Measurements from ENCODE around the gene KIF3A.

DNA sequence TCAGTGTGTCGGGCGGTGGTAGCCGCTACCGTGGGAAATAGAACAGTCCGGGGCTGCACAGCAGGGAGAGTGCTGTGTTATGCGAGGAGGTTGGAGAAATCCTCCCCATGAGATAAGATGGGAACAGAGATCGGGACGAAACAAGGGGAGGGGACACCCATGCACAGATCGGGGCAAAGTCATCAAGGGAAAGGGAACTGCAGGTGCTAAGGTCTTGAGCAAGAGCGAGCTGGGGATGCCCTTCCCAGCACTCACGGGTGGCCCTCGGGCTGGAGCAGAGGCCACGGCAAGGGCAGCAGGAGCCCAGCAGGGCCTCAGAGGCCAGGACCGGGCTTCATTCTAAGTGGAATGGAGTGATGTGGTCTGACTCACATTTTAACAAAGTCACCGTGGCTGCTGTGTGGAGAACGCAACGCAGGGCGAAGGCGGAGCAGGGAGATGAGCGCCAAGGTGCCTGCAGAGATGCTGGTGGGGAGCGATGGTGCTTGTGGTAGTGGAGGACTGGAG lies 71.7 kb downstream of the KIF3A start:
- no peak for TF ChIP-seq POLR2AphosphoS5 (IDR thresholded peaks at IDR 0.05)
- TF ChIP-seq, protein P1, sequence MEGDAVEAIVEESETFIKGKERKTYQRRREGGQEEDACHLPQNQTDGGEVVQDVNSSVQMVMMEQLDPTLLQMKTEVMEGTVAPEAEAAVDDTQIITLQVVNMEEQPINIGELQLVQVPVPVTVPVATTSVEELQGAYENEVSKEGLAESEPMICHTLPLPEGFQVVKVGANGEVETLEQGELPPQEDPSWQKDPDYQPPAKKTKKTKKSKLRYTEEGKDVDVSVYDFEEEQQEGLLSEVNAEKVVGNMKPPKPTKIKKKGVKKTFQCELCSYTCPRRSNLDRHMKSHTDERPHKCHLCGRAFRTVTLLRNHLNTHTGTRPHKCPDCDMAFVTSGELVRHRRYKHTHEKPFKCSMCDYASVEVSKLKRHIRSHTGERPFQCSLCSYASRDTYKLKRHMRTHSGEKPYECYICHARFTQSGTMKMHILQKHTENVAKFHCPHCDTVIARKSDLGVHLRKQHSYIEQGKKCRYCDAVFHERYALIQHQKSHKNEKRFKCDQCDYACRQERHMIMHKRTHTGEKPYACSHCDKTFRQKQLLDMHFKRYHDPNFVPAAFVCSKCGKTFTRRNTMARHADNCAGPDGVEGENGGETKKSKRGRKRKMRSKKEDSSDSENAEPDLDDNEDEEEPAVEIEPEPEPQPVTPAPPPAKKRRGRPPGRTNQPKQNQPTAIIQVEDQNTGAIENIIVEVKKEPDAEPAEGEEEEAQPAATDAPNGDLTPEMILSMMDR (IDR thresholded peaks at IDR 0.05; ENCODE audit: poor library complexity, severe bottlenecking), result no peak

Measured in neural cell (in vitro differentiated cells).